ENCODE measurements around the gene ORC5. TPM values are rescaled to one million over a fixed set of nuclear protein-coding genes. Genes with fewer than 3 reads are reported as not detected.

The ORC5 gene
- total RNA-seq, 2 experiments from 2014 or later: 21.2 to 24.8 TPM

DNA sequence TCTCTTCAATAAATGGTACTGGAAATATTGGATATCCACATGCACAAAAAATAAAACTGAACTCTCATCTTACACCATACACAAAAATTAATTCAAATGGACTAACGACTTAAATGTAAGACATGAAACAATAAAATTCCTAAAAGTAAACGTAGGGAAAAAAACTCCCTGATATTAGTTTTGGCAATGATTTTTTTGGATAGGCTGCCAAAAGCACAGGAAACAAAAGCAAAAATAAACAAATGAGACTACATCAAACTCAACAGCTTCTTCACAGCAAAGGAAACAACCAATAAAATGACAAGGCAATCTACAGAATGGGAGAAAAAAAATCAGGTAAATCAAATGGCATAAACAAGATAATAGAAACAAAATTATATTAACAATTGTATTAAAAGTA lies 65.7 kb downstream of the ORC5 start:
- no peaks in the 10 kb centered on the region for H3K9me3 Mint-ChIP-seq (ENCODE audit: insufficient read depth)
- no peak for ATAC-seq
- POLR2A ChIA-PET: no interaction called here
- CTCF ChIA-PET: no interaction called here
- DNase-seq: no peak
- H3K4me1 Mint-ChIP-seq (ENCODE audit: low read depth): no peaks in the 10 kb centered on the region
- H3K27ac Mint-ChIP-seq: no peak overlapping the region
- no peaks in the 10 kb centered on the region for H3K27me3 Mint-ChIP-seq (ENCODE audit: low read depth)
- H3K36me3 Mint-ChIP-seq (ENCODE audit: low read depth): peaks cover 8% of the 10 kb centered on the region
- no peak overlapping the region for H3K4me3 Mint-ChIP-seq

GRCh38 chr7:104137971-104138370 lies 69.8 kb downstream of the ORC5 start:
- POLR2A ChIA-PET: no interaction called here

GRCh38 chr7:104137511-104137910 lies 70.3 kb downstream of the ORC5 start:
- POLR2A ChIA-PET: no interaction called here
- CTCF ChIA-PET: no interaction called here
- Mint-ChIP-seq H3K27ac (no peak overlapping the region), H3K27me3 (ENCODE audit: low read depth) (no peaks in the 10 kb centered on the region), H3K4me1 (ENCODE audit: low read depth) (no peaks in the 10 kb centered on the region), H3K4me3 (no peak overlapping the region), H3K9me3 (ENCODE audit: insufficient read depth) (no peaks in the 10 kb centered on the region), H3K36me3 (ENCODE audit: low read depth) (peaks cover 12% of the 10 kb centered on the region)
- DNase-seq (no peak), ATAC-seq (no peak)

More at GRCh38 chr7:104137971-104138370, 69.8 kb downstream of the ORC5 start:
- CTCF ChIA-PET: interaction anchor here (1.5 kb wide), 1 partner anchor 22 kb away, joined by 3 read pairs; no protein-coding TSS in a partner anchor
- DNase-seq (no peak), ATAC-seq (no peak)
- Mint-ChIP-seq H3K4me1 (ENCODE audit: low read depth) (no peaks in the 10 kb centered on the region), H3K36me3 (ENCODE audit: low read depth) (peaks cover 12% of the 10 kb centered on the region), H3K27ac (no peak overlapping the region), H3K27me3 (ENCODE audit: low read depth) (no peaks in the 10 kb centered on the region), H3K4me3 (no peak overlapping the region), H3K9me3 (ENCODE audit: insufficient read depth) (no peaks in the 10 kb centered on the region)

- ChIA-PET CTCF (interaction anchor here (1.4 kb wide), 1 partner anchor 23 kb away, joined by 3 read pairs; no protein-coding TSS in a partner anchor), POLR2A (no interaction called here)
- Mint-ChIP-seq H3K4me3 (no peak overlapping the region), H3K36me3 (ENCODE audit: low read depth) (peaks cover 12% of the 10 kb centered on the region), H3K4me1 (ENCODE audit: low read depth) (no peaks in the 10 kb centered on the region), H3K9me3 (ENCODE audit: insufficient read depth) (no peaks in the 10 kb centered on the region), H3K27ac (no peak overlapping the region), H3K27me3 (ENCODE audit: low read depth) (no peaks in the 10 kb centered on the region)
- ATAC-seq (no peak), DNase-seq (no peak)
Measured at GRCh38 chr7:104136981-104137380, 70.8 kb downstream of the ORC5 start.

- peaks cover 15% of the 10 kb centered on the region for H3K36me3 Mint-ChIP-seq (ENCODE audit: low read depth)
- H3K4me3 Mint-ChIP-seq: no peak overlapping the region
- no peaks in the 10 kb centered on the region for H3K9me3 Mint-ChIP-seq (ENCODE audit: insufficient read depth)
- no peak overlapping the region for H3K27ac Mint-ChIP-seq
- H3K4me1 Mint-ChIP-seq (ENCODE audit: low read depth): no peaks in the 10 kb centered on the region
- ATAC-seq: no peak
- H3K27me3 Mint-ChIP-seq (ENCODE audit: low read depth): no peaks in the 10 kb centered on the region
- POLR2A ChIA-PET: no interaction called here
- DNase-seq: no peak
- CTCF ChIA-PET: interaction anchor here (1.4 kb wide), 1 partner anchor 23 kb away, joined by 3 read pairs; no protein-coding TSS in a partner anchor
Measured at GRCh38 chr7:104136561-104136960, 71.3 kb downstream of the ORC5 start.

- Mint-ChIP-seq H3K36me3 (ENCODE audit: low read depth) (peaks cover 19% of the 10 kb centered on the region), H3K27me3 (ENCODE audit: low read depth) (no peaks in the 10 kb centered on the region), H3K4me3 (no peak overlapping the region), H3K4me1 (ENCODE audit: low read depth) (no peaks in the 10 kb centered on the region), H3K27ac (no peak overlapping the region), H3K9me3 (ENCODE audit: insufficient read depth) (no peaks in the 10 kb centered on the region)
- POLR2A ChIA-PET: no interaction called here
- DNase-seq (no peak), ATAC-seq (no peak)
- CTCF ChIA-PET: interaction anchor here (1.4 kb wide), 1 partner anchor 24 kb away, joined by 3 read pairs; no protein-coding TSS in a partner anchor
Measured at GRCh38 chr7:104135760-104136558, 71.9 kb downstream of the ORC5 start.

DNA sequence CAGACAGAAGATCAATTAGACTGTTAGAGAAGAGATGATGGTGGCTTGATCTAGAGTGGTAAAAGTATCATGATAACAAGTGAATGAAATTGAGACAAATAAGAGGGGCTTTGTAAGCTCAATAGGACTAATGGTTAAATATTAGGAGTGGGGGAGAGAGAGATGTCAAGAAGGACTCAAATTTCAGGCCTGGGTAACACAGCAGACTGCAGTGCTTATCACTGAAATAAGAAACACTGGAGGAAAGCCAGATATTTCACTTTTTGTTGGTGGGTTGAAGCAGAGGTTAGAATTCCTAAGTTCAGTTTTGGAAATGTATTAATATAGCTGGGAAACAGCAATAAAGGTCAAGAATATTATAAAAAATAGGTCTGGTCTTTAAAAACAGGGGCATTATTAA lies 74.6 kb downstream of the ORC5 start:
- no peak overlapping the region for H3K27ac Mint-ChIP-seq
- ChIA-PET CTCF (no interaction called here), POLR2A (no interaction called here)
- H3K4me3 Mint-ChIP-seq: no peak overlapping the region
- H3K9me3 Mint-ChIP-seq (ENCODE audit: insufficient read depth): no peaks in the 10 kb centered on the region
- H3K36me3 Mint-ChIP-seq (ENCODE audit: low read depth): peaks cover 34% of the 10 kb centered on the region
- ATAC-seq (no peak), DNase-seq (no peak)
- H3K27me3 Mint-ChIP-seq (ENCODE audit: low read depth): no peaks in the 10 kb centered on the region
- no peaks in the 10 kb centered on the region for H3K4me1 Mint-ChIP-seq (ENCODE audit: low read depth)

- POLR2A ChIA-PET: no interaction called here
- CTCF ChIA-PET: no interaction called here
- no peak overlapping the region for H3K27ac Mint-ChIP-seq
- H3K36me3 Mint-ChIP-seq (ENCODE audit: low read depth): peaks cover 36% of the 10 kb centered on the region
- DNase-seq: no peak
- H3K4me3 Mint-ChIP-seq: no peak overlapping the region
- H3K9me3 Mint-ChIP-seq (ENCODE audit: insufficient read depth): no peaks in the 10 kb centered on the region
- no peaks in the 10 kb centered on the region for H3K4me1 Mint-ChIP-seq (ENCODE audit: low read depth)
- no peak for ATAC-seq
- H3K27me3 Mint-ChIP-seq (ENCODE audit: low read depth): no peaks in the 10 kb centered on the region
Measured at GRCh38 chr7:104130726-104131125, 77.1 kb downstream of the ORC5 start.

DNA sequence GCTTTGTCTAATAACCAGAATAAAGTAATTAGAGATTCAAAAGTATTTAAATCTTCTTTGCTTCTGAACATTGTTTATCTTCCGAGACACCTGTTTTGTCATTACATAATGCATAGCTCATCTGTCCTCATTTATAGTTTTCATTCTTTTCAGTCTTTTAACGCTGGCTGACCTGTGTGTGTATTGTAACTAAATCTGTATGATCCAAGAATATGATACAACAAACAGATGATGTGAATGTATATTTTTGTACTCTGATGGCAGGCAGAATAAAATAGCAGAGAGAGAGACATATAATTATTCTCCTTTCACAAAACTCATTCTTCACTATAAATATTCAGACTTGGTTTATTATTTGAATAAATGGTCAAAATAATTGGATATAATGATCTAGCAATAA lies 80.6 kb downstream of the ORC5 start:
- ChIA-PET POLR2A (no interaction called here), CTCF (no interaction called here)
- no peak overlapping the region for H3K27ac Mint-ChIP-seq
- DNase-seq (no peak), ATAC-seq (no peak)
- H3K9me3 Mint-ChIP-seq (ENCODE audit: insufficient read depth): no peaks in the 10 kb centered on the region
- H3K4me3 Mint-ChIP-seq: no peak overlapping the region
- peaks cover 46% of the 10 kb centered on the region for H3K36me3 Mint-ChIP-seq (ENCODE audit: low read depth)
- no peaks in the 10 kb centered on the region for H3K4me1 Mint-ChIP-seq (ENCODE audit: low read depth)
- no peaks in the 10 kb centered on the region for H3K27me3 Mint-ChIP-seq (ENCODE audit: low read depth)

DNA sequence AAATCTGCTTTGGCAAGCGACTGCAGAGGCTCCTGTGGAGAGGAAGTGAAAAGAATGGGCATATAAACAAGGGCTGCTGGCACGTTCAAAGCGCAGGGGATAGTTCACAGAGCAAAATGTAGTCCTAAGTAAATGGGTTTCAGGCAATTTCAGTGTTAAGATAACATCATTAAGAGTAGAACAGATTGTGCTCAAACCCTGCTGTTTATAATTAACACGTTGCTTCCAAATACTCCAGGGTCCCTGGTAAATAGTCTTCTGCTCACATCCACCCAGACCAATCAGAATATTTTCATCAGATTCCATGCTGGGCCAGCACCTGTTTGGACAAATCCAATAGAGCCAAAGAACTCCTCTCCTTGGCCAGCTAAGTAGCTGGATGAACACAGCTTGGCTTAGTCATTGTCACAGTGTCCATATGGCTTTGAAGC lies 81.4 kb downstream of the ORC5 start:
- Mint-ChIP-seq H3K36me3 (ENCODE audit: low read depth) (peaks cover 43% of the 10 kb centered on the region), H3K4me1 (ENCODE audit: low read depth) (no peaks in the 10 kb centered on the region), H3K9me3 (ENCODE audit: insufficient read depth) (no peaks in the 10 kb centered on the region), H3K4me3 (no peak overlapping the region), H3K27ac (no peak overlapping the region), H3K27me3 (ENCODE audit: low read depth) (no peaks in the 10 kb centered on the region)
- POLR2A ChIA-PET: no interaction called here
- DNase-seq (no peak), ATAC-seq (no peak)
- CTCF ChIA-PET: no interaction called here

- Mint-ChIP-seq H3K27me3 (ENCODE audit: low read depth) (no peaks in the 10 kb centered on the region), H3K4me3 (no peak overlapping the region), H3K36me3 (ENCODE audit: low read depth) (peaks cover 29% of the 10 kb centered on the region), H3K27ac (no peak overlapping the region), H3K9me3 (ENCODE audit: insufficient read depth) (no peaks in the 10 kb centered on the region), H3K4me1 (ENCODE audit: low read depth) (no peaks in the 10 kb centered on the region)
- no peak for ATAC-seq
- CTCF ChIA-PET: no interaction called here
- no peak for DNase-seq
- POLR2A ChIA-PET: no interaction called here
Measured at GRCh38 chr7:104124893-104125477, 82.8 kb downstream of the ORC5 start.

- Mint-ChIP-seq H3K9me3 (ENCODE audit: insufficient read depth) (no peaks in the 10 kb centered on the region), H3K36me3 (ENCODE audit: low read depth) (peaks cover 26% of the 10 kb centered on the region), H3K27ac (no peak overlapping the region), H3K4me3 (no peak overlapping the region), H3K27me3 (ENCODE audit: low read depth) (no peaks in the 10 kb centered on the region), H3K4me1 (ENCODE audit: low read depth) (no peaks in the 10 kb centered on the region)
- POLR2A ChIA-PET: no interaction called here
- CTCF ChIA-PET: no interaction called here
- ATAC-seq (no peak), DNase-seq (no peak)
Measured at GRCh38 chr7:104124469-104124868, 83.3 kb downstream of the ORC5 start.
